ENCODE results near the gene KIF5A.
"Not testable (repeated sequence)": the region's sequence is repeated elsewhere in the genome, so short reads cannot be mapped to it uniquely, and the experiment has no call there.

The KIF5A gene

DNA sequence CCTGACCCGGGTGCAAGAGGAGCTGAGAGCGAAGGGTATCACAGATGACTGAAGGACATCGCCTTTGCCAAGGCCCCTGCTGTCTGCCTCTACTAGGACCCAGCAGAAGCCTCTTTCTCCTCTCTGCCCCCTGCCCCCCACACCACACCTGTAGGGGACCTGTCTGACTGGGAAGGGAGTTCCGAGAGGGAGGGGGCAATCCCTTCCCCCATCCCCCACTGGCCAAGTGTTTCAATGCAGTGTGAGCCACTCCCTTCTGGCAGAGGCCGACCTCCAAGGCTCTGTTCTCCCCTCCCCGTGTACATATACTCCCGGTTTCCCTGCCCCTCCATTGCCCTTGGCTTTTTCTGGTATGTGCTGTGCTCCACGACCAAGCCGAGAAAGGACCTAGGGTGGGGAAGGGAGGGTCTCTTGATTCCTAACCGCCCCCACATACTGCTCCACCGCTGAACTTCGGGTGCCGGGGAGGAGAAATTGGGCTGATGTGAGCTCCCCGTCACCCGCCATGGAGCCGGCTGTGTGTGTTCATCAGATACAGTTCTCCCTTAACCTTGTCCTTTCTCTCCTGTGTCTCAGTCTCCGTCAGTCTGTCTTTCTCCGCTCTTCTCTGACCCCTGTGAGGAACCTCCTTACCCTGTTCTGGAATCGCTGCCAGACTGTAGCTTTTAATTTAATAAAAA, 59.4 kb downstream of the KIF5A start:
- no peak for FAIRE-seq

DNA sequence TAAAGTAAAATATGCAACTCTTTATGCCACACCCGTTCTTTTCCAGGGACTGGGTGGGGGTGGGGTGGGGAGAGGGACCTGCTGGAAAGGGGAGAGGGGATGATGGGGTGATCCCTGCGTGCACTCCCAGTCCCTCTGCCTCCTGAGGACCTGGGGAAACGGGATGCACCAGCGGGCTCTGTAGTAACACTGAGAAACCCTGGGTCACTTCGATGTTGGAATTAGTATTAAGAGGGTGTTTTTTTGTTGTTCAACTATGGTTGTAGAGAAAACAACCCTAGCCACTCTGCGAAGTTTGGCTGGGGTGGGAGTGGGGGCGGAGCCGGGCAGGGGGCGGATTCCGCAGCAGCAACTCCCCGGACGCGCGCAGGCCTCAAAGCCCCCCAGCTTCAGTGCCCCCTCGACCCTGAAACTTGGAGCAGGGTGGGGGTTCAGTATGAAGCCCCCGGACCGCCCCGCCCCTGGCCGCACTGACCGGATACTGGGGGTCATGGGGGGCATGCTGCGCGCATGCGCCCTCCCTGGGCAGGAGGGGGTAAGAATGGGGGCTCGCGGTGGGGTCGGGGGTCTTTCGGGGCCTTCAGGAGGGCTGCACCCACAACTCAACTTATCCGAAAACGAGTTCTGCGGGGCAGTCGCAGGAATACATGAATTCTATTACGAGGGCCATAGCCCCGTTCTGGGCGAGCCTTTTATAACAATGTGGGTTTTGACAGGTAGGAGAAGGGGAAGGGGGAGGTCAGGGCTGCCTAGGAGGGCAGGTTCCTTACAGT, 60.1 kb downstream of the KIF5A start:
- no peak for FAIRE-seq

DNA sequence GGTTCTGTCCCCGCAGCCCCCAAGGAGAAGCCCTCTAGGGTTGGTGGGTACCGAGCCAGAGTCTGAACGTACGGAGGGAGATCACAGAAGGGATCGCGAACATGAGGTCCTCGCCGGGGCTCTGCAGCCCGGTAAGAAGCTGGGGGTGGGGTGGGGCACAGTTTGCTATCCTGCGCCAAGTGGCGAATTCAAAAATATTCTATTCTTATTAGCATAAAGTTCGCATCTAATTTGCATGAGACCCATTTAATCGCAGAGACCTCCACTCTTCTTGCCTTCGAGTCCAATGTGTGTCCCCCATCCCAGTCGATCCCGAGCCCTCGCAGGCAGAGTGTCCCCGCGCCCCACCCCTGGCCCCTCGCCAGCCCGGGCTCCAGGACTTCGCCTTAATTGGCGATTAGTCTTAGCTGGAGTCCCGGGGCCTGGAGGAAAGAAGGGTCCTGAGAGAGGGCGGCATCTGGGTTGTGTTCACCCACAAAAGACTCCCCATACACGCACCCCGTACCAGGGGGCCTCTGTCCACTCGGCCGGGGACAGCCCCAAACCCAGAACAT, 60.8 kb downstream of the KIF5A start:
- FAIRE-seq: no peak

DNA sequence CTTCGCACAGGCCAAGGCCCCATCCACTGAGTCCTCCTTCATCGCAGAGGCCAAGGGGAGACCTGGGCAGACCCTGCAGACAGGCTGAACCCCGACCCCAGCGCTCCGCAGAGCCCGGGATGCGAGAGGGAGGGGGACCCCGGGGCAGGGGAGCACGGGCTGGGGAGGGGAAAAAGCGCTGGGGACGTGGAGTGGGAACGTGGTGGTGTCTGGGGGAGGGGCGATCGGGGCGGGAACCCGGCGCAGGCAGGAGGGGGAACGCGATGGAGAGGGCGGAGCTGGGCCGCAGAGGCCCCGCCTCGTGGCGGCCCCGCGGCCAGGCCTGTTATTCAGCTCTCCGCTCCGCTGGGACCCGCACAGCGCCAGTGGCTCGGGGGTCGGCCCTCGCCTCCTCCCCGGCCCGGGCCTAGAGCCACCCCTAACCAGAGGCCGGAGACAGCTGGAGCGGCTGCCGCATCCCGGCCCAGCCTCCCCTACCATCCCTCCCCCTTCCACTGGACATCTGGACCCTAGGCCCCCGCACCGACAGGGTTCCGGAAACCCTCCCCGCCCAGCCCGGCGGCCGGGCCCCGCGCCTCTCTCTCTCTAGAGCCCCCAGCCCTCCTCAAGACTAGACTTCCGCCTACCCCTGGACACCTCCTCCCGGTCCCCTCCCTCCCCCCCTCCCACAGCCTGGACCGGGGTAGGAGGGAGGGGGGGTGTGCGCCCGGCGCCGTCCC, 61.4 kb downstream of the KIF5A start, which contains the start of gene ARHGEF25:
Gene ARHGEF25, plus strand, starts transcription at position 328 of the 719 bp plus-strand sequence. CDS start 460 bp downstream, outside the sequence.
- FAIRE-seq: no peak

DNA sequence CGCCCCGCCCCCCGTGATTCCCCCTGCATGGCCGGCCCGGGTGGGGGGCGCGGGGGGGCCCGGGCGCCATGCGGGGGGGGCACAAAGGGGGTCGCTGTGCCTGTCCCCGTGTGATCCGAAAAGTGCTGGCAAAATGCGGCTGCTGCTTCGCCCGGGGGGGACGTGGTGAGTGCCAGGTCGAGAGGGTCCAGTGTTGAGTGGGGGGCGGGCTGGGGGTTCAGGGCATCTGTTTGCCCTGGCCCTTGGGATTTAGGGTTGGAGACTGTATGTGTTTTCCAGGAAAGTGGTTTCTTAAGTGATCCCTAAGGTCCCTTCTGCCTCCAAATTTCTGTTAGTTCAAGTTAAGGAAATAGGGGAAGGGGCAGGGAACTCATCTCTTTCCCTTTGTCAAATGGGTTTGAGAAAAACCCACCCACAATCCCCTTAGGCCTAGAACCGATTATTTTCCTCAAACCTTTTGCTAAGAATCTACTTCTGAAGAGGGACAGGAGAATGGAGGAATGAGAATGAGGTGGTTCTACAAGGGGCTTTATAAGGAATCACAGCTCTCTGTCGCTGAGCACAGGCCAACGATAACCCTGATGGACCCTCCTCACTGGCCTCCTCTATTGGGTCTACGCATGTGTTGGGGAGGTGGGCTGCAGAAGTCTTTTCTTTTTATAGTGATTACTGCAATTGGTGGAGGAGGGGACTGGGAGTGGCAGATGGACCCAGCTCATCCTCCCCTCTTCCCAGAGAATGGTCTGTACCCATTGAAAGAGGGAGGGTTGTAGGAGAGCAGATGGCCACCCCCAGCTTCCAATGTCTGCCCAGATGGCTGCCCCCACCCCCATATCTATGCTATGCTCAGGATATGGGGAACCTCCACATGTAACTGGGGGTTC, 62.2 kb downstream of the KIF5A start:
- FAIRE-seq: no peak

DNA sequence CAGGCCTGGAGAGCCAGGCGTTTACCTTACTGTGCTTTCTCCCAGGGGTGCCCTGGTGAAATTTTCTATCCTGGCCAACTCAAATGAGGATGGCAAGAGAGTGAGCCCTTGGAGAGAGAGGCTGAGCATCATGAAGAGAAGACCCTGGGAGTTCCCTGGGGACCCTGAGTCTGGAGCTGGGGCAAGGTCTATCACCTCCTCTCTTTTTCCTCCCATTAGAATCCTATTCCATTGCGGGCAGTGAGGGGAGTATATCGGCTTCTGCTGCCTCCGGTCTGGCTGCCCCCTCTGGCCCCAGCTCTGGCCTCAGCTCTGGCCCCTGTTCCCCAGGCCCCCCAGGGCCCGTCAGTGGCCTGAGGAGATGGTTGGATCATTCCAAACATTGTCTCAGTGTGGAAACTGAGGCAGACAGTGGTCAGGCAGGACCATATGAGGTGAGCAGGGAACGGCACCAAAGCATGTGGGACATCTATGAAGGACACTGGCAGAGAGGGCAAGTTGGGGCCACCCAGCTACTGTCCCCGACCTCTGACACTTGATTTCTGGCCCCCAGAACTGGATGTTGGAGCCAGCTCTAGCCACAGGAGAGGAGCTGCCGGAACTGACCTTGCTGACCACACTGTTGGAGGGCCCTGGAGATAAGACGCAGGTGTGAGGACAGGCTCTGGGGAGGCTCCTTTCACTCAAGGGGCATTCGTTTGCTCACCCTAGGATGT, 63.0 kb downstream of the KIF5A start:
- FAIRE-seq: no peak

DNA sequence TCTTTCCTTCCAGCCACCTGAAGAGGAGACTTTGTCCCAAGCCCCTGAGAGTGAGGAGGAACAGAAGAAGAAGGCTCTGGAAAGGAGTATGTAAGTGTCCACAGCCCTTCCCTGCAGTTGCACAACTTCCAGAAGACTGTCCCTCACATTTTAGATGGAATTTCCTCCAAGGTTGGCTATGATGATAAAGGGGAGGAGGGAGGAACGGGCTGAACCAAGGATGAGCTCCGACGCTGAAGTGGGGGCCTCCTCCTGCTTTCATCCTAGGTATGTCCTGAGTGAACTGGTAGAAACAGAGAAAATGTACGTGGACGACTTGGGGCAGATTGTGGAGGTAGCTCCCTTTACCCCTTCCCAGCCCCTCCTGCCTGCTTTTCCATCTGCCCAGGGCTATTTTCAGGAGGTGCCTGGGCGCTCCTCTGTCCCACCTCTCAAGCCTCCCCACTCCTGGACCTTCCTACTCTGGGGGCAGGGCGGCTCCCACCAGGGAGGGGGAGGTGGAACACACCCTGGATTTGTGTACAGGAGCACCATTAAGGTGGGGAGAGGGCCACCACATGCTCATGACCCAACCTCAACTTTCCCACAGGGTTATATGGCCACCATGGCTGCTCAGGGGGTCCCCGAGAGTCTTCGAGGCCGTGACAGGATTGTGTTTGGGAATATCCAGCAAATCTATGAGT, 63.7 kb downstream of the KIF5A start:
- FAIRE-seq: no peak

DNA sequence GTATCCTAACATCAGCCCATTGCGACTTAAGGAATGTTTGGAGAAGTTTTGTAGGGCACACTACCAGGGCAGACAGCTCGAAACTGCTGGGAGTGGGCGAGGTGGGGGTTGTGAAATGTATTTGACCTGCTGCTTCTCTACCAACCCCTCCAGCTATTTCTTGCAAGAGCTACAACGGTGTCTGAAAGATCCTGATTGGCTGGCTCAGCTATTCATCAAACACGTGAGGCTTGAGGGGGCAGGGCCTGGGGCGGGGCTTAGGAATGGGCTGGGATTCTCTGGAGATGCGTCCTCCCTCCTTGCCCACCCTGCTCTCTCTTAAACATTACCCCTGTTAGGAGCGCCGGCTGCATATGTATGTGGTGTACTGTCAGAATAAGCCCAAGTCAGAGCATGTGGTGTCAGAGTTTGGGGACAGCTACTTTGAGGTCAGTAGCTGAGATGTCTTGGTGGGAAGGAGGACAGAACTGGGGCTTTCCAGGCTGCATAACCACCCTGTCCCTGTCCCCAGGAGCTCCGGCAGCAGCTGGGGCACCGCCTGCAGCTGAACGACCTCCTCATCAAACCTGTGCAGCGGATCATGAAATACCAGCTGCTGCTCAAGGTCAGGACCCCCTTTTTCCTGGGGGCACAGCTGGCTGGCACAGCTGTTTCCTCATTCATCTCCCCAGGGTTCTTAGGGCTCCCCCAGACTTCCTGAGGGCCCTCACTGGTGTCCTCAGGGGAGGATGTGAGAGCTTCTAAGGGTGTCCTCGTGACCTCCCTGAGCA, 64.5 kb downstream of the KIF5A start:
- FAIRE-seq: no peak

DNA sequence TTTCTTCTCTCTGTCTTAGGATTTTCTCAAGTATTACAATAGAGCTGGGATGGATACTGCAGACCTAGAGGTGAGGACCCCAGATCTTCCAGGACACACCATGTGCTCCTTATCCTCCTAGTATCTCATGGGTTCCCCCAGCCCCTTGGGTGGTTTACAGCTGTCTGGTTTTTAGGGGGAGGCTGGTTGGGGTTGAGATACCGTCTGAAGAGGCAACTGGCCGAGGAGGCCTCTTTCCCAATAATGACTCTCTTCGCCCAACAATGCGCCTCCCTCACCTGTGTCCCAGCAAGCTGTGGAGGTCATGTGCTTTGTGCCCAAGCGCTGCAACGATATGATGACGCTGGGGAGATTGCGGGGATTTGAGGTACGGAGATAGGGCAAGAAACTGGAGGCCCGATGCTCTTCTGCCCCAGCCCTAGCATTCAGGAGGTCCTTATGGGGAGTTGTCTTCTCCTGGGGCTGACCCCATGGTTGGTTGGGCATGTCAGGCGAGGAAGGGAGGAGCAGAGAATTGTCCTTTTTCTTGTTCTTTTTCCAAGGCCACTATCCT, 65.2 kb downstream of the KIF5A start:
- no peak for FAIRE-seq

DNA sequence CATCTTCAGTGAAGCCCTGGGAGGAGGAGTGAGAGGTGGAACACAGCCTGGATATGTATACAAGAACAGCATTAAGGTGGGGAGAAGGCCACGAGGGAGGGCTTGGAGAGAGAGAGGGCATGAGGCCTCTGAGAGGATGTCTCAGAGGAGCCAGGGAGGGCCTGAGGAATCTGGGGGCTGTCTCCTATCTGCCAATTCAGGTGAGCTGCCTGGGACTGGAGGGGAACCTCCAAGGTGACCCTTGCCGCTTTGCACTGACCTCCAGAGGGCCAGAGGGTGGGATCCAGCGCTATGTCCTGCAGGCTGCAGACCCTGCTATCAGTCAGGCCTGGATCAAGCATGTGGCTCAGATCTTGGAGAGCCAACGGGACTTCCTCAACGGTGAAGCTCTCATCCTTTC, 65.8 kb downstream of the KIF5A start:
- no peak for FAIRE-seq

DNA sequence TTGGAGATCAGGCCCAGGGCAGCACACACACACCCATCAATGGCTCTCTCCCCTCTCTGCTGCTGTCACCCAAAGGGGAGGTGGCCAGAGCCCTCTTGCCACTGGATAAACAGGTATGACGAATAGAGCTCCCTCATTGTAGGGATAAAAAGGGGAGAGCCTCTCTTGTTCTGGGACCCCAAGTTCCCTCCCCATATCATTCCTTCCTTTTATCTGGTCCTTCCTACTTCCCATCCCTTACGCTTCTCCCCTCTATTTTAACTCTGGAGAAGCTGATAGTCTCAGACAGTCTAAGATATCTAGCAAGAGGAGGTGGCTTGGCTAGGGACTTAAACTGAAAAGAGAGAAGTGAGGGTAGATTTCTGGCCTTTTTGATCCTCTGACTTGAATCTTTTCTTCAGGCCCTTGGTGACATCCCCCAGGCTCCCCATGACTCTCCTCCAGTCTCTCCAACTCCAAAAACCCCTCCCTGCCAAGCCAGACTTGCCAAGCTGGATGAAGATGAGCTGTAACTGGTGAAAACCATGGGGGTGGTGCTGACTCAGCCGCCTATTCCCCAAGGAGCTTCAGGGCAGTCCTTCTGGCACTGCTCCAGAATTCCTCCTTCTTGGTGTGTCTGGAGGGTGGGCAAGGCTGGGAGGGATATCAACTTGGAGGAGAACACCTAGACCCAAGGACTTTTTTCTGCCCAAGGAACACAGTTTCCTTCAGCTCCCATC, 66.7 kb downstream of the KIF5A start:
- FAIRE-seq: no peak

DNA sequence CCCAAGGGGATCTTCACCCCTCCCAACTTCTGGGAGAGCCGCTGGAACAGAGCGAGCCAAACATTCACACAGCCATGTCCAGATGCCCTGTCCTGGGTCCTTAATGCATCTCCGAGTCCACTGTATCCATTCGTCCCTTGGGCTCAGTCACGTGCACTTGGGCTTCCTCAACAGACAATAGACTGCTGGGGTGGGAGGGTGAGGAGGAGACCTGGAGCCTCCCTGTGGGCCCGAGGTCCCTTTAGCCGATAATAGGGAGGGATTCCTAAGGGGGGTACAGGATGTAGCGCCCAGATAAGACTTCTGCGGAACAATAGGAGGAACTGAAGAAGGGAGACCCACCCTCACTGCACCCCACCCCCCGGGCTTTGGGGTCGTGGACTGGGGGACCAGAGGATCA, 68.1 kb downstream of the KIF5A start:
- FAIRE-seq: no peak

DNA sequence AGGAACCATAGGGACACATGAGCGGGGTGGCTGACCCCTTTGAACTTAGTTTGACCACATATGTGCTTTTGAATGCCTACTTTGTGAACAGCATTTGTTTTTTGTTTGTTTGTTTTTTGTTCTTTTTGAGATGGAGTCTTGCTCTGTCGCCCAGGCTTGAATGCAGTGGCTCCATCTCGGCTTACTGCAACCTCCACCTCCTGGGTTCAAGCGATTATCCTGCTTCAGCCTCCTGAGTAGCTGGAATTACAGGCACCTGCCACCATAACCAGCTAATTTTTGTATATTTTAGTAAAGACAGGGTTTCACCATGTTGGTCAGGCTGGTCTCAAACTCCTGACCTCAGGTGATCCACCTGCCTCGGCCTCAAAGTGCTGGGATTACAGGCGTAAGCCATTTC, 68.6 kb downstream of the KIF5A start:
- FAIRE-seq: not testable (repeated sequence)

DNA sequence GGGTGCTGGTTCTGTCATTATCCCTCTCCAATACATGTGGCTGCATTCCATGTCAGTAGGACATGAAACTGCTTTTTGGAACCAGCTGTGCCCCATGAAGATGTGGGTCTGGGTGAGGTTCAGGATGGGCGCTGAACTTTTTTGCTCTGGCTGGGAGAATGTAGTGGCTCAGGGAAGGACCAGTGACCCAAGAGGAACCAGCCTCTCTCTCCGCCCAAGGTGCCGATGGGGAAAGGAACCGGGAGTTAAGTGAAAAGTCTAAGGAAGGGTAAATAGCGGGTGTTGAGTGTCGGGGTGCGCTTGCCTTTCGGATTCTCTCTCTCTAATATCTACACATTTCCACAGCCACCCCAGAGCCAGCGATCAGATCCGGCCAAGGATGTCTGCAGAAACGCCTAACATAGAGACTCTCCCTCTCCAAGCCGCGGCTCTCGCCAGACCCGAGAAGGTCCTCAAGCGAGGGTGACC, 69.2 kb downstream of the KIF5A start:
- FAIRE-seq: no peak

DNA sequence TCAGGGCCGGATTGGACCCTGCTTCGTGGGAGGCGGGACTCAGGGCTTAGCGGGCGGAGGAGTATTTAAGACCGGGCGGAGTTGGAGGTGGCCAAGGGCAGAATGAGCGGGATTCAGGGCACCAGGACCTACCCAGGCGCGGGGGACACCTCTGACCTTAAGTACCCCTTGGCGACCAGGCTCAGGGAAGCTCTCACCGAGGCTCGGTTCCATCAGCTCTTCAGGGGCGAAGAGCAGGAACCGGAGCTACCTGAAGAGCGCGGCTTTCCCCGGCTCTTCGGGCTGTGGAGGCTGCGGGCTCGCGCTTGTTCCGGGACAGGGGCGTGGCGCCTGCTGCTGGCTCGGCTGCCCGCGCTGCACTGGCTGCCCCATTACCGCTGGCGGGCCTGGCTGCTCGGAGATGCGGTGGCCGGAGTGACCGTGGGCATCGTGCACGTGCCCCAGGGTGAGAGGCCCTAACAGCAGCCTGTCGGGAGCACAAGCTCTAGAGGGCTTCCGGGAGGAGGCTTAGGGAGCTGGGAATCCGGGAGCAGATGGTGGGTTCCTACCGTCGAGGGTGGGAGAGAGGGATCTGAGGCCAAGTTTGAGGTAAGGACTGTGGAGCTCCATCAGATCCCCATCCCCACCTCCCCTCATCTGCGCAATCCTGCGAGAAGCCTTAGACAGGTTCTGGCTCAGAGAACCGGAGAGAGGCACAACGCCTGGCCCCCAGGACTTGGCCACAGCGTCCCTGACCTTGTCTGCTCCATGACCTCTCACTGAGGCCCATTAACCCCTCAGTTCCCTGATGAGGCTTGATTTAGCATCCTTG, 69.8 kb downstream of the KIF5A start:
- no peak for FAIRE-seq

DNA sequence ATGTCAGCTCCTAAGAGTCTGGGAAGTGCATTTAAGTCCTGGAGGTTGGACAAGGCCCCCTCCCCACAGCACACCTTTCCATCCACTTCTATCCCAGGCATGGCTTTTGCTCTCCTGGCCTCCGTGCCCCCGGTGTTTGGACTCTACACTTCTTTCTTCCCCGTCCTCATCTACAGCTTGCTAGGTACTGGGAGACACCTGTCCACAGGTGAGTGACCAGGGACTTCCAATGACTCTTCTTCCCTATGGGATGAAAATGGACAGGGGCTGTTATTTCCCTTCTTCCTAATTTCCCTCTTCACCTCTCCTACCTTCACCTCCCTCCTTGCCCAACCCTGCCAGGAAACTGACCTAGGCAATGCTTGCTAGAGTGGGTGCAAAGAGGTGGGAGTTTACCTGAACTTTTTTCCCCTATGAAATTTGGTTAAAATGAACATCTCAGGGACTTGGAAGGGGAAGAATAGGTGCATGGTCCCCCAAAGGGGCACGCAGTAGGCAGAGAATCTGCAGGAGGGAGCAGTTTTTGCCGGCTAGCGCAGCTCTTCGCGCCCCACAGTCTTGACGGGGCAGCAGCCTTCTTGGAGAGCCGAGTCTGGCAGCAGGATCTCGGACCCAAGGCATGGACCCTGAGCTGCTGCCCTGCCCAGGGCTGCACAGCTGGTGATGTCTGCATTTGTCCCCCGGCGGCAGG, 70.5 kb downstream of the KIF5A start:
- no peak for FAIRE-seq

DNA sequence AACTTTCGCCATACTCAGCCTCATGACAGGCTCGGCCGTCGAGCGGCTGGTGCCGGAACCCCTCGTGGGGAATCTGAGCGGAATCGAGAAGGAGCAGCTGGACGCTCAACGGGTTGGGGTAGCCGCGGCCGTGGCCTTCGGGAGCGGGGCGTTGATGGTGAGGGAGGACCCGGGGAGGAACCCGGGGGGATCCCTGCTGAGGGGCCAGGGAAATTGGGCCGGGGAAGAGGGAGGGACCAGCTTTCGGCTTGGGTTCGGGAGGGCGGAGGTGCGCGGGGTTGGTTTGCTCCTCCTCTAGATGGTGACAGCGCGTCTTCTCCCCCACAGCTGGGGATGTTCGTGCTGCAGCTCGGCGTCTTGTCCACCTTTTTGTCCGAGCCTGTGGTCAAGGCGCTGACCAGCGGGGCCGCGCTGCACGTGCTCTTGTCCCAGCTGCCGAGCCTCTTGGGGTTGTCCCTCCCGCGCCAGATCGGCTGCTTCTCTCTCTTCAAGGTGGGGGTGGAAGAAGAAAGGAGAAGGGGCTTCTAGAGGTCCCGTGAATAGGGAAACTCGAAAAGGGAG, 71.2 kb downstream of the KIF5A start:
- FAIRE-seq: no peak

All from endometrium (tissue), 2 donors.